GM10248 (cell line): Measurements from ENCODE around the gene CD93.

Source experiments
- CTCF ChIA-PET: fragments of 300-600 bp; sonication (Branson Sonifier 250); formaldehyde crosslinking; extraction: SDS; loops from one replicate; lab custom pipeline; 2021; ENCODE audit warnings: antibody characterized with exemption; lab: Yijun Ruan, JAX
- POLR2A ChIA-PET: fragments of 350-650 bp; sonication (Branson Sonifier 250); formaldehyde crosslinking; extraction: SDS; loops from one replicate; lab custom pipeline; 2020; ENCODE audit warnings: antibody characterized with exemption; lab: Yijun Ruan, JAX
- DNase-seq: peaks from one replicate; pipeline ENCODE4 v3.0.0; 2012; ENCODE audit errors: extremely low spot score
- CTCF ChIP-seq: IDR thresholded peaks from 2 replicates; pipeline ENCODE4 v1.5.1; 2012; ENCODE audit warnings: mild to moderate bottlenecking, low read depth; ENCODE audit errors: extremely low read depth, missing control alignments, control extremely low read depth

The CD93 gene

GRCh38 chr20:23116311-23117089 is 30.4 kb upstream of the CD93 start:
- DNase-seq, result no peak
- ChIA-PET CTCF (interaction anchor here (0.9 to 1.7 kb wide), 5 partner anchors 9 to 45 kb away, joined by 3 to 7 read pairs (median 5); no protein-coding TSS in a partner anchor), POLR2A (interaction anchor here (0.6 kb wide), 1 partner anchor 233 kb away, joined by 3 read pairs; no protein-coding TSS in a partner anchor)
- TF ChIP-seq CTCF, result no peak

- no peak for TF ChIP-seq CTCF
- DNase-seq, result peak; percentile 47
- ChIA-PET CTCF (interaction anchor here (0.6 to 1.7 kb wide), 6 partner anchors 9 to 65 kb away, joined by 3 to 7 read pairs (median 4); no protein-coding TSS in a partner anchor), POLR2A (no interaction called here)
These were observed 29.7 kb upstream of the CD93 start for GRCh38 chr20:23115822-23116221.

GRCh38 chr20:23114448-23115082 is 28.4 kb upstream of the CD93 start:
- POLR2A ChIA-PET, result no interaction called here
- TF ChIP-seq CTCF, result no peak
- DNase-seq, result no peak
- CTCF ChIA-PET, result interaction anchor here (1.3 kb wide), 1 partner anchor 10 kb away, joined by 4 read pairs; no protein-coding TSS in a partner anchor

- TF ChIP-seq CTCF, result no peak
- DNase-seq, result no peak
- CTCF ChIA-PET, result interaction anchor here (1.3 to 1.9 kb wide), 2 partner anchors 10 to 18 kb away, joined by 4 to 7 read pairs; no protein-coding TSS in a partner anchor
- POLR2A ChIA-PET, result no interaction called here
These were observed 27.9 kb upstream of the CD93 start for GRCh38 chr20:23114018-23114417.

GRCh38 chr20:23112595-23112994 is 26.5 kb upstream of the CD93 start:
- POLR2A ChIA-PET, result no interaction called here
- no peak for DNase-seq
- no peak for TF ChIP-seq CTCF
- CTCF ChIA-PET, result interaction anchor here (0.8 to 3.1 kb wide), 7 partner anchors 9 to 421 kb away, joined by 3 to 10 read pairs (median 4); no protein-coding TSS in a partner anchor

- ChIA-PET POLR2A (no interaction called here), CTCF (interaction anchor here (1.0 to 3.1 kb wide), 7 partner anchors 9 to 420 kb away, joined by 3 to 10 read pairs (median 4); no protein-coding TSS in a partner anchor)
- no peak for DNase-seq
- TF ChIP-seq CTCF, result no peak
These were observed 25.8 kb upstream of the CD93 start for GRCh38 chr20:23111944-23112342.
